ENCODE results near the gene CKMT1A. TPM values are rescaled to one million over a fixed set of nuclear protein-coding genes. Genes with fewer than 3 reads are reported as not detected.

The CKMT1A gene
- total RNA-seq, result not detected in 2 replicates

DNA sequence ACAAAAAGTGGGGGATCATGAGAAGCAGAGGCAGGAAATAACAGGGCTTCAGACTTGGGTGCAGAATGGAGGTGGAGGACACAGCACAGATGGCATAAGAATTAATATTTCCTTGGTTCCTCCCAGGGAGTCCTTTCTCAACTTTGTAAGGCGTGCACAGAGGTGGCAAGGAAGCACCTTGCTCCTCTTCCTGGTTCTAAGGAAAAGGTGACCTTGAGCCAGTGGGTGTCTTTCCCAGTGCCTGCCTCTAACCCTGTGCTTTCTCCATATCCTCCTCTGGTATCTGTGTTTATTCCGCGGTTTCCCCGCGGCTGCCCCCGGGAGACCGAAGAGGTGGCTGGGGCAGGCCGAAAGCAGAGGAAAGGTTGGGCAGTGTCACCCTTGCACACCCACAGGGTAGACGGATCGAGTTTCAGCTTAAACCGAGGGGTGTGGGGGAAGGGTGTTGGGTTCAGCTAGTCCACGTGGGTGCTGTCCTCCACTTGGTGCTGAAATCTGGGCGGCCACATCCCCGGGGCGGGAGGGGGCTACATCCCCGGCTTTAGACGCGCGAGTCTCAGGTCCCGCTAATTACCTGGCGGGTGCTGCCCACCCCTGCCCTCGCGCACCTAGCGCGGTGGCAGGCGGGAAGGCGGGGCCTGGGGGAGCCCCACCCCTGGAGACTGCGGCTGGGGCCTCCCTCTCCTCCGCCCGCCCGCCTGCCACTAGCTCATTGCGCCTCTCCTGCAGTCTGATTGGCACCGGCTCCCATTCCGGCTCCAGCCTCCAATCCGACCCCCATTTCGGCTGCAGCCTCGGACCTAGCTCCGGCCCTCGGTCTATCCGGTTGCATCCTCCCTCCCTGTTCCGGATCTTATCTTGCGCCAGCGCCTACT is at the start of gene CKMT1A:
Gene CKMT1A (plus strand): TSS at position 712 of the 875 bp plus-strand sequence. CDS start 192 bp downstream, outside the sequence.

DNA sequence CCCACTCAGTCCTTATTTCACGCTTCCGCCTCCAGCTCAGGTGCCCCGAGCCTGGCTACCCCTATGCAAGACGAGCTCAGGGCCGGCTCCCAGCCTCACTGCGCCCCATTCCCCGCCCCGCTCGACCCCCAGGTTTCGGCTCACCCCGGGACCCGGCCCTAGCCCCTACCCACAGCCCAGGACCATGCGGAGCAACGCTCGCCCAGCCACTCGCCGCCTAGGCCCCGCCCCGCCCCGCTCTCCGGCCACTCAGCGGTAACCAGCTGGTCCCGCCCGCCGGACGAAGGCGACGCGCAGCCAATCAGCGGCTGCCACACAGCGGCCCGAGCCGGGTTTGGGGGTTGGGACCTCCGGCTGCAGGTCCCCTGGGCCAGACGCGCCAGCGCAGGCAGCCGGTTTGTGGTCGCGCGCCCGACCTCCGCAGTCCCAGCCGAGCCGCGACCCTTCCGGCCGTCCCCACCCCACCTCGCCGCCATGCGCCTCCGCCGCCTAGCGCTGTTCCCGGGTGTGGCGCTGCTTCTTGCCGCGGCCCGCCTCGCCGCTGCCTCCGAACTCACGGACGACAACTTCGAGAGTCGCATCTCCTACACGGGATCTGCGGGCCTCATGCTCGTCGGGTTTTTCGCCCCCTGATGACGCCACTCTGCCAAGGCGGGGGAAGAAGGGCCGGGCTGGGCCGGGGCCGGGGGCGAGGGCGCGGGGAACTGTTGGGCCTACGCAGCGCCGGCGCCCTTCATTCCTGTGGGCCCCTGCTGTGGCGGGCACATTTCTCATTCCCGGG is 44.8 kb upstream of the CKMT1A start, which contains the start of gene CATSPER2:
Gene CATSPER2 (minus strand): TSS at position 196 of the 781 bp plus-strand sequence. CDS start 783 bp downstream, outside the sequence.

DNA sequence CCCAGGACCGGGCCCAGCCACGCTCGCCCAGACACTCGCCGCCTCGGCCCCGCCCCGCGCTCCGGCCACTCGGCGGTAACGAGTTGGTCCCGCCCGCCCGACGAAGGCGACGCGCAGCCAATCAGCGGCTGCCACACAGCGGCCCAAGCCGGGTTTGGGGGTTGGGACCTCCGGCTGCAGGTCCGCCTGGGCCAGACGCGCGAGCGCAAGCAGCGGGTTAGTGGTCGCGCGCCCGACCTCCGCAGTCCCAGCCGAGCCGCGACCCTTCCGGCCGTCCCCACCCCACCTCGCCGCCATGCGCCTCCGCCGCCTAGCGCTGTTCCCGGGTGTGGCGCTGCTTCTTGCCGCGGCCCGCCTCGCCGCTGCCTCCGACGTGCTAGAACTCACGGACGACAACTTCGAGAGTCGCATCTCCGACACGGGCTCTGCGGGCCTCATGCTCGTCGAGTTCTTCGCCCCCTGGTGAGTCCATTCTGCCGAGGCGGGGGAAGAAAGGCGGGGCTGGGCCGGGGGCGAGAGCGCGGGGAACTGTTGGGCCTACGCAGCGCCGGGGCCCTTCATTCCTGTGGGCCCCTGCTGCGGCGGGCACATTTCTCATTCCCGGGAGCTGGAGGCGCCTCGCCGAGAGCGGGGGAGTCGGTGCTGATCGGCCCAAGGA is 52.7 kb downstream of the CKMT1A start, which contains the start of gene PDIA3:
Gene PDIA3 (plus strand): TSS at position 194 of the 658 bp plus-strand sequence. CDS start 102 bp downstream, at position 296.

Other genes starting within 250 kb of the CKMT1A start
- gene TP53BP1, start 200.7 kb upstream of the CKMT1A start, total RNA-seq, result 47.1 and 58.2 TPM in 2 replicates
- gene MAP1A, start 176.3 kb upstream of the CKMT1A start, total RNA-seq, result 0.65 and 1.5 TPM in 2 replicates
- 6.8 and 23.4 TPM in 2 replicates for gene PPIP5K1, start 103.7 kb upstream of the CKMT1A start, total RNA-seq
- not detected in 2 replicates for gene CKMT1B, start 99.8 kb upstream of the CKMT1A start, total RNA-seq
- gene STRC, start 75.1 kb upstream of the CKMT1A start, total RNA-seq, result 0.46 TPM in 1 of 2 replicates, not detected in the other
- gene CATSPER2, start 45.0 kb upstream of the CKMT1A start, total RNA-seq, result 0.76 and 1.6 TPM in 2 replicates
- gene PDIA3, start 52.6 kb downstream of the CKMT1A start, total RNA-seq, result 179 and 183 TPM in 2 replicates
- gene ELL3, start 83.1 kb downstream of the CKMT1A start, total RNA-seq, result 1.1 and 4.5 TPM in 2 replicates
- gene SERF2, start 98.5 kb downstream of the CKMT1A start, total RNA-seq, result 352 and 745 TPM in 2 replicates
- not detected in 2 replicates for gene SERINC4, start 106.4 kb downstream of the CKMT1A start, total RNA-seq
- 2.9 and 23.7 TPM in 2 replicates for gene HYPK, start 106.7 kb downstream of the CKMT1A start, total RNA-seq
- gene MFAP1, start 130.8 kb downstream of the CKMT1A start, total RNA-seq, result 26.6 and 40.0 TPM in 2 replicates
- gene WDR76, start 133.1 kb downstream of the CKMT1A start, total RNA-seq, result 15.6 and 23.7 TPM in 2 replicates